LHCN-M2 (cell line): ENCODE results near the gene CFD. TPM values are rescaled to one million over a fixed set of nuclear protein-coding genes. Genes with fewer than 3 reads are reported as not detected.
A peak's percentile ranks its signal among the peaks of the same experiment; 100 is the strongest.
"Not testable (repeated sequence)": the region's sequence is repeated elsewhere in the genome, so short reads cannot be mapped to it uniquely, and the experiment has no call there.

Experiments
- DNase-seq: peaks from one replicate; pipeline ENCODE4 v3.0.0-alpha.2; 2012; ENCODE audit warnings: low read depth
- total RNA-seq: library from RNA; depleted of rRNA; stranded (reverse); fragments of >200 nt; gene quantifications from 2 replicates; pipeline ENCODE4 v1.2.3, GENCODE V29; 2014

Gene CFD
- total RNA-seq, 1 experiment from 2014 or later: not detected

DNA sequence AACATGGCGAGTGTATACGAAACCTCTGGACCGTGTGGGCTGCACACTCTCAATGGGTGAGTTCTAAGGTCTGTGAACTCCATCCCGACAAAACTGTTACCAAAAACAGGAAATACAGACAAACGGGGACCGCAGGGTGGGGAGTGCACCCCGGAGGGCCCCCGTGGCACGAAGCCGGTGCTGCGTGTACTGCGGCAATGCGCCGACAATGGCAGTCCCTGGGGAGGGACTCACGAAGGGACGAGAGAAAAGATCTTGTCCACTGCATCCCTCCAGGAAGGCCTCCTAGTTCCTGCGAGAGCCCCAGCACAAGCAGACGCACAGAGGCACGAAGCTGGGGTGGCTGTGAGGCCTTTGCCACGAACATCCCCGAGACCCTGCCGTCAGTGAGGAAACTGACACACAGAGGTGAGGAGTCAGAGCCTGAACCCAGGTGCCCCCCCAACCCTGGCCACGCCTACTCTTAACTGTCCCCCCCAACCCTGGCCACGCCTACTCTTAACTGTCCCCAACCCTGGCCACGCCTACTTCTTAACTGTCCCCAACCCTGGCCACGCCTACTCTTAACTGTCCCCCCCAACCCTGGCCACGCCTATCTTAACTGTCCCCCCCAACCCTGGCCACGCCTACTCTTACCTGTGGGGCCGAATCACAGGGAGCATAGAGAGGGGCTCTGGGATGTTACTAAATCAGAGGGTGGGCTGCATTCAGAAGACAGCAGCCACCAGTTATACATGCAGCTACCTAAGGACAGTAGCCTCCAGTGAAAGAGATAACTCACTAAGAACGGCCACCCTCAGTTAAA lies 29.3 kb downstream of the CFD start:
- DNase-seq: no peak

DNA sequence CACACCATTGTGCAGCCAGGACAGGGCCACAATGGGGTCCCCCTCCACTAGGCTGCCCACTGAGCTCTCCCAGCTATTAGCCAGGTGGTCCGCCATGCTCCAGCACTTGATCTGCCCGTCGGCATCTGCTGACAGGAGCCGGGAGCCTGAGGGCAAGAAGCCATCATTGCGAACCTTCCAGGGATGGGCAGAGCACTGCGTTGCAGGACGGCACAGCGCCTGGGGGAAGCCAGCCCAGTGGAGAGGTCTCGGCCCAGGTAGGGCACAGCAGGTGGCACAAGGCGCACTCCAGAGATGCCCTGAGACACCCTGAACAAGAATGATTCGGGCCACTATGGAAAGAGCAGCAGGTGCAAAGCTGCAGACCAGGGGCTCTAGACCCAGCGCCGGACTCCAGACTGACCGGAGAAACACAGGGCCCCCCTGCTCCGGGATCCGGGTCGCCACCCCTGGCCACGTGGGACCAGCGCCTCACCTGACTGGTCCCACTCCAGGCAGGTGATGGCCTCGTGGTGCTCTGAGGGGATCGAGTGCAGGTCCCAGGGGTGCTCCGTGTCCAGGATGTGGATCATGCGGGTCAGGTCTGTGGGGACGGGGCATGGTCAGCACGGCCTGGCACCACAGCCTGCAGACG lies 30.3 kb downstream of the CFD start:
- DNase-seq: no peak

DNA sequence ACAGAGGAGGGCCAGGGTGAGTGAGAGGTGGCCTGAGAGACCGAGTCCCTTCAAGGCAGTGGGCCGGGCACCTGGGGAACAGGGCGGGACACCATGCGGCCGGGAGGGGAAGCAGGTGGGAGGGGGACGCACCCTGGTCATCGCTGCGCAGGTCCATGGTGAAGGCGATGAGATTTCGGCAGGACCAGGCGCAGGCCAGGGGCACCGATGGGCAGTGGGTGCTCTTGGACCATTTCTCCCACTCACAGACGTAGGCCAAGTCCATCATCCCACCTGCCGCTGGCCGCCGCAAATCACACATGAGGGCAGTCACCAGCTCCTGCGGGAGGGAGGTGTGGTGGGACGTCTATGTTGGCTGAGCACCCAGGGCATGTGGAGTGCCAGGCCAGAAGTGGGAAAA lies 31.4 kb downstream of the CFD start:
- DNase-seq: no peak

DNA sequence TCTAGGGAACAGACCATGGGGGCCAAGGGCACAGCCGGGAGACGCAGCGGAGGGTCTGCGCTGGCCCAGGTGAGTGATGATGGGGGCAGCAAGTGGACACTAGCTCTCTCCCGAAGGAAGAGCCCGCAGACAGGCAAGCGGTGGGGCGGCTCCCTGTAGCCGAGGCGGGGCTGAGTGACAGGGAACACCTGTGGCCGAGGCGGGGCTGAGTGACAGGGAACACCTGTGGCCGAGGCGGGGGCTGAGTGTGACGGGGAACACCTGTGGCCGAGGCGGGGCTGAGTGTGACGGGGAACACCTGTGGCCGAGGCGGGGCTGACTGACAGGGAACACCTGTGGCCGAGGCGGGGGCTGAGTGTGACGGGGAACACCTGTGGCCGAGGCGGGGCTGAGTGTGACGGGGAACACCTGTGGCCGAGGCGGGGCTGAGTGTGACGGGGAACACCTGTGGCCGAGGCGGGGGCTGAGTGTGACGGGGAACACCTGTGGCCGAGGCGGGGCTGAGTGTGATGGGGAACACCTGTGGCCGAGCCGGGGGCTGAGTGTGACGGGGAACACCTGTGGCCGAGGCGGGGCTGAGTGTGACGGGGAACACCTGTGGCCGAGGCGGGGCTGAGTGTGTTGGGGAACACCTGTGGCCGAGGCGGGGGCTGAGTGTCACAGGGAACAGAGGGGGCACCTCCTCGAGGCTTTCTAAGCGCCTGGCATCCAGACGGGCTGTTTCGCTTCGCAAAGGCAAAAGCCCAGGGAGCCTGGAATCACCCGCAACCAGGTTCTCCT lies 32.1 kb downstream of the CFD start:
- DNase-seq: not testable (repeated sequence)

DNA sequence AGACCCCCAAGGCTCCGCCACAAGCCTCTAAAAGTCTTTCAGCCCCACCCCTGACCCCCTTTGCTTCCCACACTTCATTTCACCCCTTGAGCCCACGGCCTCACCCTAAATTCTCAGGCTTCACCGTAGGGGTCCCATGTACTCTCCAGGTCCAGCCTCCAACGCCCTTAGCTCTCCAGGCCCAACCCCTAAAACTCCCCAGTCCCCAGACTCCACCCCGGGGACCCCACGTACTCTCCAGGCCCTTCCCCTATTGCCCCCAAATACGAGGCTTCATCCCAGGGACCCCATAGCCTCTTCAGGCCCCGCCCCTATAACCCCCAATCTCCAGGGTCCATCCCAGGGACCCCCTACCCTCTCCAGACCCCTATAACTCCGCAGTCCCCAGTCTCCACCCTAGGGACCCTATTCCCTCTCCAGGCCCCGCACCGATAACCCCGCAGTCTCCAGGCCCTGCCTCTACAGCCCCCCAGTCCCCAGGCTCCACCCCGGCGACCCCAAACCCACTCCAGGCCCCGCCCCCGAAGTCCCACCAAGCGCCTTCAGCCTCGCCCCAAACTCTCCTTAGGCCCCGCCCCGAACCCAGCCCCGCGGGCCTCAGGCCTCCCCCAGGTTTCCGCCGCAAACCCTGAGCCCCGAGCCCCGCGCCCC lies 32.9 kb downstream of the CFD start:
- DNase-seq: no peak

DNA sequence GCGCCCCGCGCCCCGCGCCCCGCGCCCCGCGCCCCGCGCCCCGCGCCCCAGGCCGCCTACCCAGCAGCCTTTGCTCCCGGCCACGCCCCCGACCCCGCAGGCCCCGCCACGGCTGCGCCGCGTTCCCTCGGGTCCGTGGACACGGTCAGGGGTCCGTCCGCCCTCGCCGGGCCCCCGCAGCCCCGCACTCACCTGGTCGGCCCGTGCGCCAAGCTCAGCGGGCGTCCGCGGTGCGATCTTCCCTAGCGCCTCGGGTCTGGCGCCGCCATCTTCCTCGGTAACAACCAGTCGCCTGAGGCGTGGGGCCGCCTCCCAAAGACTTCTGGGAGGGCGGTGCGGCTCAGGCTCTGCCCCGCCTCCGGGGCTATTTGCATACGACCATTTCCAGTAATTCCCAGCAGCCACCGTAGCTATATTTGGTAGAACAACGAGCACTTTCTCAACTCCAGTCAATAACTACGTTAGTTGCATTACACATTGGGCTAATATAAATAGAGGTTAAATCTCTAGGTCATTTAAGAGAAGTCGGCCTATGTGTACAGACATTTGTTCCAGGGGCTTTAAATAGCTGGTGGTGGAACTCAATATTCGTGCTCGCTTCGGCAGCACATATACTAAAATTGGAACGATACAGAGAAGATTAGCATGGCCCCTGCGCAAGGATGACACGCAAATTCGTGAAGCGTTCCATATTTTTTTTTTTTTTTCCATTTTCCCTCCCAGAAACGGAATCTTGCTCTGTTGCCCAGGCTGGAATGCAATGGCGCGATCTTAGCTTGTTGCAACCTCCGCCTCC lies 33.6 kb downstream of the CFD start, which contains the start of the genes MED16 and RNU6-9:
Gene MED16 (minus strand): TSS at position 294 of the 796 bp plus-strand sequence. CDS start 2,056 bp downstream, outside the sequence.
Gene RNU6-9 (plus strand): TSS at position 591 of the 796 bp plus-strand sequence.
- peak; percentile 85 for DNase-seq

DNA sequence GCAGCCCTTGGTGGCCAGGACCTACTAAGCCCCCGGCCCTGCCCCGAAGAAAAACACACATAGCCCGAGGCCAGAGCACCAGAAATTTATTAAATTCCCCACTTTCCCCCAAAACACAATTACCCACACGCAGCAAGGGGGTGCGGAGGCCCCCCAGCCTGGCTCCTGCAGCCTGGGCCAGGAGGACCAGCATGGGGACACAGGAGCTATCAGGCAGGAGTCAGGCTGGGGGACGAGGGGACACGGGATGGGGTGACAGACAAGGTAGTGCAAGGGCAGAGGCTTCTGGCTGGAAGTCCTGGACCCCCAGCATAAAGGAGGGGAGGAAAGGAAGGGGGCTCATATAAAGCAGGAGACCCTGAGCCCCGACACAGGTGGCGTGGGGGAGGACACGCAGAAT lies 37.0 kb downstream of the CFD start:
- no peak for DNase-seq

DNA sequence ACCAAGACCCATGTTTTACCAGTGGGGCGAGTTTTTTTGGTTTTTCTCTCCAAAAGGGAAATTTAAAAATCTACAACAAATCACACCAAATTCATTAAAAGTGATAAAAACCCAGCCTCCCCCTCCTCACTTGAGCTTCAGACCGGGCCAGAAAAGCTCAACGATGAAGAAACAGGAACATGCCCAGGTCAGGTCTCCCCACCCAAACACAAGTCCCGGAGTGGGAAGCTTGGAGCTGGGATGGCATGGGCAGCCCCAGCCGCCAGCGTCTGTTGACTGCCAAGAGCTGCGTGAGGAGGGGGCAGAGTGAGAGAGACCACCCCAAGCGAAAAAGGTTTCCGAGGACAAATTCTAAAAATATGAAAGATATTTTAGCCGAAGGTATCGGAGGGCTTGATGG lies 37.5 kb downstream of the CFD start:
- no peak for DNase-seq

DNA sequence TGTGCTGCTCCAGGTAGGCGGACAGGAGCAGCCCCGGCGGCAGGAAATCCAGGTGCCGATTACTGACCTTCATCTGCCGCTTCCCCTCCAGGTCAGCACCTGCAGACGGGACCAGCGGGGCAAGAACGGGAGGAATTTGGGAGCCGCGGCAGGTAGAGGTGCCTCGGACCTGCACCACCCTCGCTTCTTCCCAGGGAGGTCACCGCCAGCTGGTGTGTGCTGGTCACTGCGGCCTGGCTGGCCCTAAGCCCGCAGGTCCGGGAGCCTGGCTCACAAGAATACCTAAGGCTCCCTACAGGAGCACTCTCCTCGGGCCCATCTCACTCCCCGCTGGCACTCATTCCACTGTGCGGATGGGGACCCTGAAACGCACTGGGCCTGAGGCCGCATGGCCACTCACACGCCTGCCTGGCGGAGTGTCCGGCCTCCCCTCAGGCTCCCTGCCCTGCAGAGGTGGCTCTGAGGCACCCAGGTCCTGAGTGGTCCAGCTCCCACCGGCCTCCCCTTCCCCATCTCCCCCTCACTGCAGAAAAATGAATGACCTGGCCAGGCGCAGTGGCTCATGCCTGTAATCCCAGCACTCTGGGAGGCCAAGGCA lies 38.1 kb downstream of the CFD start:
- no peak for DNase-seq

DNA sequence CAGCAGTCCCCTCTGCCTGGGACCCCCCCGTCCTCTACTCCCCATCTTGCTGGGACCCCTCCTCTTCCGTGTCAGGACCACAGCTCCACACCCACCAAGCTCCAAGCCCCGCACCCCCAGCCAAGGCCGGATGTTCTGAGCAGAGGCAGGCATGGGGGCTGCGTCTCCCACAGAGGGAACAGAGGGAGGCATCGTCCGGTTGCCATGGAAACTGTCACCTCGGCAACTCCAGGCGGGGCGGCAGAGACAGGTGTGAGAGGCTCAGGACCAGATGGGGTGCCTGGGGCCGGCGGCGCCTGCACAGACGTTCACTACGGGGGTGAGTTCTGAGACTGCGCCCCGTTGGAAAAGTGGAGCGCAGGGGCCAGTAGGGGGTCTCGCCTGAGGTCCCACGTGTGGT lies 39.2 kb downstream of the CFD start:
- DNase-seq: peak; percentile 20

DNA sequence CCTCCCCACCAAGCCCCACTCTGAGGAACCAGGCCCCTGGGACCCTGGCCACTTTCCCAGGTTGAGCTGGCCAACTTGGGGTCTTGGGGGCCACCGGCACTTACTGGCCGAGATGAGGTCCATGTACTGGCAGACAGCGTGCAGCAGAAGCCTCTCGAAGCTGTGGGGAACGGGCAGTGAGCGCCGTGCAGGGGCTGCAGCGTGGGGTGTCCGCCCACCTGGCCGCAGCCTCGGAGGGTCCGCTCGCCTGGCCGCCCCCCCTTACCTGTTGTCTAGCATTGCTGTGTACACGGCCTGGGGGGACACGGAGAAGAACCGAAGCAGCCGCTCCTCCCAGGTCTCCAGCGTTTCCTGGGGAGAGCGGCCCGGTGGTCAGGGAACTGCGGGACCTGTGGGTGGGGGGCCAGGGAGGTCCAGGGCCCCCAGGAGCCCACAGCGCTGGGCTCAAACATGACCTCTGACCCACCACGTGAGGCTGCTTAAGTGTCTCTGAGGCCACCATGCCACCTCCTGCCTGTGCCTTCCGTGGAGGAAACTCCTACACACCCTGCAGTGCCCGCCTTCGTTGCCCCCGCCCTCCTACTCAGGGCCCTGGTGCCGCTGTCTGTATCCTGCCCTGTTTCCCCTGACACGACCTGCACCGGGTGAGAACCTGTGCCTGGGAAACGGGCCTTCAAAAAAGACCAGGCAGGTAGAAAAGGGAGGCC lies 40.0 kb downstream of the CFD start:
- no peak for DNase-seq

DNA sequence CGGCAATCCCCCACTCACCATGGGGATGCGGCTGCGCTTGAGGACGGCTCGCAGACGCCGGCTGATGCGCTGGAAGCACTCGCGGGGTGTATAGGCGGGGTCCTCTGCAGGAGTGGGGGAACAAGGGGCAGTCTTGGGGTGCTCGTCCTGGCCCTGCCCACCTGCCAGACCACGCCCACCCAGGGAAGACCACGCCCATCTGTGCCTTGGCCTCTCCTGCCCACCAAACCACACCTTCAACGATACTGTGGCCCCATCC lies 40.5 kb downstream of the CFD start:
- no peak for DNase-seq

DNA sequence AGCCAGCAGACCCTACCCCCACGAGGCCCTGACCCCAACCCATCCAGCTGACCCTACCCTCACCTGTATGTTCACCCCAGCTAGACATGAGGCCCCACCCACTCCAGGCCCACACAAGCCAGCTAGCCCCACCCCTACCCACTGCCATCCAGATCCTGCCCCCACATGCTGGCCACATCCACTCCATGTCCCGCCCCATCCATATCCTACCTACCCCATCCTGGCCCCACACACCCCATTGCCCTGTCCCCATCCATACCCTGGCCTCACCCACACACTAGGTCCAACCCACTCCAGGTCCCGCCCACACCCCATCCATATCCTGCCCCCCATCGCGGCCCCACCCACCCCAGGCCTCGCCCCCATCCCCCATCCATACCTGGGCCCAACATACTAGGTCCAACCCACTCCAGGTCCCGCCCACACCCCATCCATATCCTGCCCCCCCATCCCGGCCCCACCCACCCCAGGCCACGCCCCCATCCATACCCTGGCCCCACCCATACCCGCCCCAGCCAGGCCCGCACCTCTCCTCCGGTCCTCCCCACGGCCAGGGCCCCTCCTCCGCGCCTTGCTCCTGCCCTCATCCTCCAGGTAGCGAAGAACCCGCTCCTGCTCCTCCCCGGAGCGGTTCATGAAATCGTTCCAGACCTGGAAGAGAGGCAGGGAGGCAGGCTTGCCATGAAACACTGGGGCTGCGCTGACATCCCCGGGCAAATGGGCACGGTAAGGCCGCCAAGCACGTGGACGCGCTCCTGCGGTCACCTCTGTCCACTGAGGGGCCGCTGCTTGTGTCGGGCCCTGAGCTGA lies 41.0 kb downstream of the CFD start:
- no peak for DNase-seq

DNA sequence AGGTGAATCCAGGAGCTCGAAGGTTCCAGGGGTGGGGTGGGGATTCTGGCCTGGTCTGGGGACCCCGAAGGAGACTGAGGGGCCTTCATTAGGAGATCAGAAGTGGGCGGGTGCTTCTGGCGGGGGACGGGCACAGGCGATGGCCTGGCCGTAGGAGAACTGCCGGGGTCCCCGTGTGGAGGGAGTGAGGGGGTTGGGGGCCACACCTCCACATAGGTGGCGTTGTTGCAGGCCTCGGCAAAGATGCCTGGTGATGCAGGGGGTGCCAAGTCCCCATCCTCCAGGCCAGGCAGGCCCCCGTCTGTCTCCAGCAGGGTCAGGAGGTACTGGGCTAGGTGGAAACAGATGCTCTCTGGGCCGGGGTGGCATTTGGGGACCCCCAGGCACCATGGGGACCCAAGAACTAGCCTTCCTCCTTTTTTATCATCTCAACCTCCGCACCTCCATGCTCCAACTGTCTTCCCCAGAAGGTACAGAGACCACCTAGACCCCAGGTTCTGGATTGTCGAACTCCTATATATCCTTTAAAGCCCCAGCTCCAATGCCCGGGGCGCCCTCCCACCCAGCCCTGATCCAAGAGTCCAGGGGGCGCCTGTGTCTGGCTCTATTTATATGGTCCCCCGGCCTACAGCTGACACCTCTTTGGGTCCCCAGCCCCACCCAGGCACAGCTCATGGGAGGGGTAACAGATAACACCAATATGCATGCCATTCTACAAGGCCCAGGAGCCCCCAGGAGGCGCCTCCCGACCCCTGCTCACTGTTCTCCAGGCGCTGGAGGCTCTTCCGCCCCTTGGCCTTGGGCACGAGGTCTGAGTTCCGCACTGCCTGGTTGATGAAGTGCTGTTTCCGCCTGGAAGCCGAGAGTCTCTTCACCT lies 42.0 kb downstream of the CFD start:
- no peak for DNase-seq

DNA sequence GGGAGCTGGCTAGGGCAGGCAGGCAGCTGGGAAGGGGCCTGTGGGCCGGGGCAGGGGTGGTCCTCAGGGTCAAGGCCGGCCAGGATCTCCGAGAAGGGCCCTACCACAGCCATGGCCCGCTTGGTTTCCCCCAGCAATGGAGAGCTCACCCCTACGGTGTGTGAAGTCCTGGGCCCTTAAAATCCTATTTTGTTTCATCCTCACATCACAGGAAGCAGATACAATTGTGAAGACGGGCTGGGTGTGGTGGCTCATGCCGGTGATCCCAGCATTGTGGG lies 42.6 kb downstream of the CFD start:
- no peak for DNase-seq

DNA sequence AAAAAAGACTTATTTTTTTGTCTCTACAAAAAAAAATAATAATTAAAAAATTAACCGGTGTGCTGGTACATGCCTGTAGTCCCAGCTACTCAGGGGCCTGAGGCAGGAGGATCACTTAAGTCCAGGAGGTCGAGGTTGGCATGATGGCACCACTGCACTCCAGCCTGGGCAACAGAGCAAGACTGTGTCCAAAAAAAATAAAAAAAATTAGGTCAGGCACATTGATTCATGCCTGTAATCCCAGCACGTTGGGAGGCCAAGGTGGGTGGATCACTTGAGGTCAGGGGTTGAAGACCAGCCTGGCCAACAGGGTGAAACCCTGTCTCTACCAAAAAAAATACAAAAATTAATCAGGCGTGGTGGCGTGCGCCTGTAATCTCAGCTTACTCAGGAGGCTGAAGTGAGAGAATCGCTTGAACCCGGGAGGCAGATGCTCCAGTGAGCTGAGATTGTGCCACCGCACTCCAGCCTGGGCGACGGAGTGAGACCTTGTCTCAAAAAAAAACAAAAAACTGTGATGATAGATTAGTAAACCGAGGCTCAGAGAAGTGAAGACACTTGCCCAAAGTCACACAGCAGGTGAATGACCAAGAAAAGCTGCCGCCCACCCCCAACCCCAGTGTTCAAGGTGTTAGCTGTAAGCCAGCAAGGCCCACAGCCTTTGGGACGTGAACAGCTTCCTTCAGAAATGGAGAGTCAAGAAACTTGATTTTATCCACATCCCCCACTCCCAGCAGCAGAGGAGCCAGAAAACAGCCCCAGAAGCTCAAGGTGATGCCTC lies 43.2 kb downstream of the CFD start:
- DNase-seq: no peak

DNA sequence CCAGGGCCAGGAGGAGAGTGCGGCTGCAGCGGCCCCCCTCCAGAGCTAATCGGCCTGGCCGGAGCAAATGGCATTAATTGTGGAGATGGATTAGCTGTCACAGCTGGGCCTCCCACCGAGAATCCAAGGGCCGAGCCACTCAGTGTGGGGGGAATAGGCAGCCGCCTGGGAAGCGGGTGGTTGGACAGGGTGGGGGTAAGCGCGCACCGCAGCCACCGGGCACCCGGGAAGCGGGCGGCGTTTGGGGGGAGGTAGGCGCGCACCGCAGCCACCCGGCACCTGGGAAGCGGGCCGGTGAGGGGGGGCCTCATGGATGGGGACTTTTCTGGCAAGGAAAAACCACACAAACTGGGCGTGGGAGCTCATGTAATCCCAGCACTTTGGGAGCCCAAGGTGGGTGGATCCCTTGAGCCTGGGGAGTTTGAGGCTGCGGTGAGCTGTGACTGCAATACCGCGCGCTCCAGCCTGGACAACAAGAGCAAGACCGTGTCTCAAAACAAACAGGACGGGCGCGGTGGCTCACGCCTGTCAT lies 43.9 kb downstream of the CFD start:
- DNase-seq: no peak

DNA sequence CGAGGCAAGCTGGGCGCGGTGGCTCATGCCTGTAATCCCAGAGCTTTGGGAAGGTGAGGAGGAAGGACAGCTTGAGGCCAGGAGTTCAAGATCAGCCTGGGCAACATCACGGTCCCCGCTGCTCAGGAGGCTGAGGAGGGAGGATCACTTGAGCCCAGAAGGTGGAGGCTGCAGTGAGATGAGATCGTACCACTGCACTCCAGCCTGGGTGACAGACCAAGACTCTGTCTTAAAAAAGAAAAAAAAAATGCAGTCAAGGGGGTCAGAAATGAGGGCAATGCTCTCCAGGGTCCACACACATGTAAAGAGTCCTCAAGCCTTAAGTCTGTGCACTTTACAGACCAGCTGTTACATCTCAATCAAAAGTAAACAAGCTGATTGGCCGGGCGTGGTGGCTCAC lies 45.1 kb downstream of the CFD start:
- DNase-seq: no peak
